ENCODE data around the gene ARHGAP6.
"Not testable (repeated sequence)": the region's sequence is repeated elsewhere in the genome, so short reads cannot be mapped to it uniquely, and the experiment has no call there.

ARHGAP6 gene

GRCh38 chrX:11355944-11356343, 309.8 kb downstream of the ARHGAP6 start:
- peaks cover 12% of the 10 kb centered on the region for H3K4me1 ChIP-seq (ENCODE audit: insufficient read depth, low read length)
- H3K27ac ChIP-seq (ENCODE audit: low read depth, low read length); H3K27me3 ChIP-seq (ENCODE audit: control insufficient read depth in 1 of 2, insufficient read depth in 2 of 2, low read length in 2 of 2); H3K4me3 ChIP-seq (ENCODE audit: low read depth in 1 of 2, low read length in 2 of 2); H3K9me3 ChIP-seq (ENCODE audit: low read length); H3K36me3 ChIP-seq (ENCODE audit: insufficient read depth, low read length); H3K9ac ChIP-seq (ENCODE audit: low read length): not testable (repeated sequence)

- H3K27ac ChIP-seq (ENCODE audit: low read depth, low read length): no peak overlapping the region
- H3K4me3 ChIP-seq (ENCODE audit: low read depth in 1 of 2, low read length in 2 of 2): no peak overlapping the region
- no peak overlapping the region for H3K9ac ChIP-seq (ENCODE audit: low read length)
- peaks cover 12% of the 10 kb centered on the region for H3K4me1 ChIP-seq (ENCODE audit: insufficient read depth, low read length)
- no peaks in the 10 kb centered on the region for H3K36me3 ChIP-seq (ENCODE audit: insufficient read depth, low read length)
- no peaks in the 10 kb centered on the region for H3K9me3 ChIP-seq (ENCODE audit: low read length)
- H3K27me3 ChIP-seq (ENCODE audit: control insufficient read depth in 1 of 2, insufficient read depth in 2 of 2, low read length in 2 of 2): no peaks in the 10 kb centered on the region
Observed at GRCh38 chrX:11355259-11355909, 310.3 kb downstream of the ARHGAP6 start.

DNA sequence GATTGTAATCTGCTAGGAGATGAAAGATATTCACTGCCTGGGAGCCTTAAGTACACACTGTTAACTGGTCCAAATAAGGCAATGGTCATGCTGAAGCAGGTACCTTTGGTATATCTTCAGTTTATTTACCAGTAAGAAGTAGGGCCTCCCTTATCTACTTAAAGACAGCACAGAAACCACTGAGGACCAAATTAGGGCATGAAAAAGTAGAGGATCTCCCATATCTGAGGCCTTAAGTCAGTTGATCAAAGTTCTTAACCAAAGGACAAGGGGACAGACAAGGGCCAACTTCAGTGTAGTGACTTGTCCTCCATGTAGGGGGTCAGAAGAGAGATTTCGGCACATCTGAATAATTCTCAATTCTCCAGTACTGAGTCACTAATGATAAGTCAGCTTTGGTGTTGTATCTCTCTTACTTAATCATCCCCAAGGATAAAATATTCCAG, 313.4 kb downstream of the ARHGAP6 start:
- Histone ChIP-seq H3K4me3 (ENCODE audit: low read depth in 1 of 2, low read length in 2 of 2) (no peak overlapping the region), H3K9ac (ENCODE audit: low read length) (no peak overlapping the region), H3K27me3 (ENCODE audit: control insufficient read depth in 1 of 2, insufficient read depth in 2 of 2, low read length in 2 of 2) (no peaks in the 10 kb centered on the region), H3K27ac (ENCODE audit: low read depth, low read length) (peak overlapping the region; percentile 31), H3K36me3 (ENCODE audit: insufficient read depth, low read length) (no peaks in the 10 kb centered on the region), H3K9me3 (ENCODE audit: low read length) (no peaks in the 10 kb centered on the region), H3K4me1 (ENCODE audit: insufficient read depth, low read length) (peaks cover 10% of the 10 kb centered on the region)

DNA sequence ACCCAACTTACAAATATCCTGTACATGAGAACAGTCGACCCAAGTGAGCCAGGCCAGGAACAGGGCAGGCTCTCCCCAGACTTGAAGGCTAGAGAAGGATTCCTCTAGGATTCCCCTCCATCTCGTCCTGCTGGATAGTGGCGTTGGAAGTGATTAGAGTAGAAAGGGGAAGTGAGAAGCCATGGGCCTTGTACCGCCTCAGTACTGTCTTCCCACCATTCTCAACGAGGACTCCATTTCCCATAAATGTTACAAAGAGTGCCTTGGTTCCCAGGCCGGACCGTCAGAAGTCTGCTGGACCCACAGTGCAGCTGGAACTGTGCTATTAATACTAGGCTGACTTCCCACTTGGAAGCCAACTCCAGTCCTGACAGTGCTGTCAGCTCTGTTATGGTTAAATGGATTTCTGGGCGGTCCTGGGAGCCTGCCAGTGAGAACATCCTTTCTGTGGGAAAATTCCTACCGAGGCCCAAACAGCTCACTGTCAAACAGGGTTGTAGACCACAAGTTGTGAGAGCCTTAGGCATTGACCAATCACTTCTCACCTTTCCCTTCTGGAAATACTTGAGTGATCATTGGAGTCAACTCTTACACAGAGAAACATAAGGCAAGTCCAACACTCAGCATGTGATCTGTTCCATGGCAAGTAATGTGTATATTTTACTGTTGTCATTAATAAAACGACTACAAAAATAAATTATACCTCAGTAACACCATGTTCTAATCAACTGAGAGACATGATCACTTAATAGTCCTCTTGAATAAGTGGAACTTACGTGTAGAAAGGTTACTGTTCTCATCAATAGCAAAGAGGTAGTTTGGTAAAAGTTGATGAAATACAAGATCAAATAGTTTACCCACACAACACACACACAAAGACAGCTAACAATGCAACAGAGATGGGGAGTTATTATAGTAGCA, 314.1 kb downstream of the ARHGAP6 start:
- peak overlapping the region; percentile 18 for H3K9ac ChIP-seq (ENCODE audit: low read length)
- H3K9me3 ChIP-seq (ENCODE audit: low read length): no peaks in the 10 kb centered on the region
- peaks cover 4% of the 10 kb centered on the region for H3K4me1 ChIP-seq (ENCODE audit: insufficient read depth, low read length)
- H3K36me3 ChIP-seq (ENCODE audit: insufficient read depth, low read length): no peaks in the 10 kb centered on the region
- H3K4me3 ChIP-seq (ENCODE audit: low read depth in 1 of 2, low read length in 2 of 2): no peak overlapping the region
- H3K27ac ChIP-seq (ENCODE audit: low read depth, low read length): peak overlapping the region; percentile 31
- no peaks in the 10 kb centered on the region for H3K27me3 ChIP-seq (ENCODE audit: control insufficient read depth in 1 of 2, insufficient read depth in 2 of 2, low read length in 2 of 2)

DNA sequence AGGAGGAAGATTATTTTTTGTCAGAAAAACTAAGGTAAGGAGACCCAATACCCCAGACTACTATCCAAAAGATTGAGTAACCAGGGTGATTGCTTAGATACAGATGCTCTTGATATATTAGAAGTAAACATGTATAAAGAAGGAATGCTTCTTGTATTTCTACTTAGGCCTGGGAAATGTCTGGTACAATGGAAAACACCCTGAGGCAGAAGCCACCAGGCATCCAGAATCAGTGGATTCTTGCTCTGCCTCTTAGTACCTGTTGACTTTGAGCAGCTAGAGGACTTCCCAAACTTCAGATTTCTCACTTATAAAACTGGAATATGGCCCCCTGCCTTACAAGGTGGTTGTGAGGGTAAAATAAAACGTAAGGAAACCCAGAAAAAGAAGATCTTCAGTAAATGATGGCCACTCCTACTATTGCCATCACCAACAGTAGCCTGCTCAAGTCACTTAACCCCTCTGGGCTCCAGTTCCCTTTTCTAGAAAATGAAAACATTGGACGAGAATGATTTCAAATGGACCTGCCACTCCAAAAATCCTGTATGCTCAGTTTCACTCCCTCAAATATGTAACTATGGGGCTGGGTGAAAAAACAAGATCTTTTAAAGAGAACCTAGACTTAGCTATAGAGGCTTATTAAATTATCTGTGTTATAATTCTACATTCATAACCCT, 315.9 kb downstream of the ARHGAP6 start:
- Histone ChIP-seq H3K4me1 (ENCODE audit: insufficient read depth, low read length) (peaks cover 13% of the 10 kb centered on the region), H3K9me3 (ENCODE audit: low read length) (no peaks in the 10 kb centered on the region), H3K27ac (ENCODE audit: low read depth, low read length) (no peak overlapping the region), H3K27me3 (ENCODE audit: control insufficient read depth in 1 of 2, insufficient read depth in 2 of 2, low read length in 2 of 2) (no peaks in the 10 kb centered on the region), H3K36me3 (ENCODE audit: insufficient read depth, low read length) (no peaks in the 10 kb centered on the region), H3K4me3 (ENCODE audit: low read depth in 1 of 2, low read length in 2 of 2) (no peak overlapping the region), H3K9ac (ENCODE audit: low read length) (no peak overlapping the region)

- Histone ChIP-seq H3K27ac (ENCODE audit: low read depth, low read length) (peak overlapping the region; percentile 17), H3K9ac (ENCODE audit: low read length) (no peak overlapping the region), H3K9me3 (ENCODE audit: low read length) (no peaks in the 10 kb centered on the region), H3K27me3 (ENCODE audit: control insufficient read depth in 1 of 2, insufficient read depth in 2 of 2, low read length in 2 of 2) (no peaks in the 10 kb centered on the region), H3K36me3 (ENCODE audit: insufficient read depth, low read length) (no peaks in the 10 kb centered on the region), H3K4me1 (ENCODE audit: insufficient read depth, low read length) (peaks cover 13% of the 10 kb centered on the region), H3K4me3 (ENCODE audit: low read depth in 1 of 2, low read length in 2 of 2) (no peak overlapping the region)
Observed at GRCh38 chrX:11349020-11349419, 316.7 kb downstream of the ARHGAP6 start.

DNA sequence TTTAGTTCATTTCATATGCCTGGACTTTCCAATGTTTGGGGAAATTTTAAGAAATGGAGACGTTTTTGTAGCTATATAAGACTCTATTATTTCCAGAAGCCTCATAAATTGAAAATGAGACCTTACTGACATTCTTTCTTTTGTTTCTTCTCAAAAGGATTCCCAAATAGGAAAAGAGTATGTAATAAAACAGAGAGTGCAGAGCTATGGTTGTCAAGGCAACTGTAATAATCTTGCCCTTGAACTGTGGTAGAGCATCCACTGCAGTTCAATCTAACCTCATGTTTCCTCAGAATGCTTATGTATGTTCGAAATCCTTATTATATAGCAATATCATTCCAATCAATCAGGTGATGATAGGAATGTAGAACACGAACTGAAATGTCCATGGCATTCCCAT, 318.4 kb downstream of the ARHGAP6 start:
- H3K36me3 ChIP-seq (ENCODE audit: insufficient read depth, low read length): no peaks in the 10 kb centered on the region

DNA sequence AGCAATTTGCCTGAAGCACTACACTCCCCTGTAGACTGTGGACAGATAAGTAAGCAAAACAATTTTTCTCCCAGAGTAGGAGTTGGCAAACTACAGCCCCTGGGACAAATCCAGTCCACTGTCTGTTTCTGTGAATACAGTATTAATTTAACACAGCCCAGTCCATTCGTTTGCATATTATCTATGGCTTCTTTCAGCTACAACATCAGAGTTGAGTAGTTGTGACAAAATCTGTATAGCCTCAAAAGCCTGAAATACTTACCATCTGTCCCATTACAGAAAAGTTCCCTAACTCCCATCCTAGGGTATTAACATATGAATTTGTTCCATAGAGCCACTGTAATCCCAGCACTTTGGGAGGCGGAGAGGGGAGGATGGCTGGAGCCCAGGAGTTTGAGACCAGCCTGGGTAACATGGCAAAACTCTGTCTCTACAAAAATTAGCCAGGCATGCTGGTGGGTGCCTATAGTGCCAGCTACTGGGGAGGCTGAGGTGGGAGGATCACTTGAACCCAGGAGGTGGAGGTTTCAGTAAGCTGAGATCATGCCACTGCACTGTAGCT, 319.5 kb downstream of the ARHGAP6 start:
- Histone ChIP-seq H3K9me3 (ENCODE audit: low read length) (no peaks in the 10 kb centered on the region), H3K27ac (ENCODE audit: low read depth, low read length) (no peak overlapping the region), H3K4me3 (ENCODE audit: low read depth in 1 of 2, low read length in 2 of 2) (no peak overlapping the region), H3K27me3 (ENCODE audit: control insufficient read depth in 1 of 2, insufficient read depth in 2 of 2, low read length in 2 of 2) (no peaks in the 10 kb centered on the region), H3K4me1 (ENCODE audit: insufficient read depth, low read length) (peaks cover 18% of the 10 kb centered on the region), H3K36me3 (ENCODE audit: insufficient read depth, low read length) (no peaks in the 10 kb centered on the region), H3K9ac (ENCODE audit: low read length) (no peak overlapping the region)

More for the DNA sequence above, 318.4 kb downstream of the ARHGAP6 start:
- H3K27me3 ChIP-seq (ENCODE audit: control insufficient read depth in 1 of 2, insufficient read depth in 2 of 2, low read length in 2 of 2): no peaks in the 10 kb centered on the region
- H3K27ac ChIP-seq (ENCODE audit: low read depth, low read length): no peak overlapping the region
- no peak overlapping the region for H3K9ac ChIP-seq (ENCODE audit: low read length)
- H3K9me3 ChIP-seq (ENCODE audit: low read length): no peaks in the 10 kb centered on the region
- H3K4me1 ChIP-seq (ENCODE audit: insufficient read depth, low read length): peaks cover 10% of the 10 kb centered on the region
- H3K4me3 ChIP-seq (ENCODE audit: low read depth in 1 of 2, low read length in 2 of 2): no peak overlapping the region

GRCh38 chrX:11342673-11343072, 323.0 kb downstream of the ARHGAP6 start:
- Histone ChIP-seq H3K36me3 (ENCODE audit: insufficient read depth, low read length) (no peaks in the 10 kb centered on the region), H3K9me3 (ENCODE audit: low read length) (no peaks in the 10 kb centered on the region), H3K9ac (ENCODE audit: low read length) (no peak overlapping the region), H3K27me3 (ENCODE audit: control insufficient read depth in 1 of 2, insufficient read depth in 2 of 2, low read length in 2 of 2) (no peaks in the 10 kb centered on the region), H3K4me1 (ENCODE audit: insufficient read depth, low read length) (peaks cover 18% of the 10 kb centered on the region), H3K27ac (ENCODE audit: low read depth, low read length) (no peak overlapping the region), H3K4me3 (ENCODE audit: low read depth in 1 of 2, low read length in 2 of 2) (no peak overlapping the region)

GRCh38 chrX:11341274-11342201, 324.2 kb downstream of the ARHGAP6 start:
- Histone ChIP-seq H3K36me3 (ENCODE audit: insufficient read depth, low read length) (no peaks in the 10 kb centered on the region), H3K4me1 (ENCODE audit: insufficient read depth, low read length) (peaks cover 18% of the 10 kb centered on the region), H3K27ac (ENCODE audit: low read depth, low read length) (no peak overlapping the region), H3K4me3 (ENCODE audit: low read depth in 1 of 2, low read length in 2 of 2) (no peak overlapping the region), H3K9ac (ENCODE audit: low read length) (no peak overlapping the region), H3K9me3 (ENCODE audit: low read length) (no peaks in the 10 kb centered on the region), H3K27me3 (ENCODE audit: control insufficient read depth in 1 of 2, insufficient read depth in 2 of 2, low read length in 2 of 2) (no peaks in the 10 kb centered on the region)
